AG04450 (cell line): Measurements from ENCODE around the gene ADAD2. TPM values are rescaled to one million over a fixed set of nuclear protein-coding genes. Genes with fewer than 3 reads are reported as not detected.

Source experiments
- CTCF ChIA-PET: fragments of 300-600, 350-600 bp; formaldehyde crosslinking; extraction: SDS; loops from one replicate; lab custom pipeline; 2022; ENCODE audit warnings: antibody characterized with exemption, inconsistent platforms; lab: Charles Lee
- POLR2A ChIA-PET: fragments of 350-600 bp; formaldehyde crosslinking; extraction: SDS; loops from one replicate; lab custom pipeline; 2021; ENCODE audit warnings: antibody characterized with exemption, inconsistent platforms; lab: Yijun Ruan, JAX
- DNase-seq: peaks from one replicate; pipeline ENCODE4 v3.0.0-alpha.2; 2011; ENCODE audit warnings: low read depth, low spot score
- H3K27ac ChIP-seq: one replicate; pipeline ENCODE4 v1.5.1; 2012; ENCODE audit warnings: low read depth, low read length, control low read depth
- H3K27me3 ChIP-seq: one replicate; pipeline ENCODE4 v1.6.0; 2012; ENCODE audit warnings: low read length; ENCODE audit not compliant: control insufficient read depth, insufficient read depth
- H3K4me3 ChIP-seq: 2 replicates; pipeline ENCODE4 v1.5.1; 2011; ENCODE audit warnings: mild to moderate bottlenecking, low read depth, low read length, control low read depth
- H3K9me3 ChIP-seq: 2 replicates; pipeline ENCODE4 v1.5.1; 2012; ENCODE audit warnings: low read length; ENCODE audit not compliant: control insufficient read depth, insufficient read depth
- polyA plus RNA-seq: library from polyadenylated mRNA; depleted of rRNA; stranded (reverse); fragments of >200 nt; gene quantifications from 2 replicates; pipeline ENCODE4 v1.2.3, GENCODE V29; 2011
- TF ChIP-seq, protein P1 (sequence below): IDR thresholded peaks from 2 replicates; pipeline ENCODE4 v1.5.1; 2011; ENCODE audit warnings: low read depth, low read length, control low read depth, inconsistent platforms

The ADAD2 gene
- polyA plus RNA-seq, 1 experiment: not detected

DNA sequence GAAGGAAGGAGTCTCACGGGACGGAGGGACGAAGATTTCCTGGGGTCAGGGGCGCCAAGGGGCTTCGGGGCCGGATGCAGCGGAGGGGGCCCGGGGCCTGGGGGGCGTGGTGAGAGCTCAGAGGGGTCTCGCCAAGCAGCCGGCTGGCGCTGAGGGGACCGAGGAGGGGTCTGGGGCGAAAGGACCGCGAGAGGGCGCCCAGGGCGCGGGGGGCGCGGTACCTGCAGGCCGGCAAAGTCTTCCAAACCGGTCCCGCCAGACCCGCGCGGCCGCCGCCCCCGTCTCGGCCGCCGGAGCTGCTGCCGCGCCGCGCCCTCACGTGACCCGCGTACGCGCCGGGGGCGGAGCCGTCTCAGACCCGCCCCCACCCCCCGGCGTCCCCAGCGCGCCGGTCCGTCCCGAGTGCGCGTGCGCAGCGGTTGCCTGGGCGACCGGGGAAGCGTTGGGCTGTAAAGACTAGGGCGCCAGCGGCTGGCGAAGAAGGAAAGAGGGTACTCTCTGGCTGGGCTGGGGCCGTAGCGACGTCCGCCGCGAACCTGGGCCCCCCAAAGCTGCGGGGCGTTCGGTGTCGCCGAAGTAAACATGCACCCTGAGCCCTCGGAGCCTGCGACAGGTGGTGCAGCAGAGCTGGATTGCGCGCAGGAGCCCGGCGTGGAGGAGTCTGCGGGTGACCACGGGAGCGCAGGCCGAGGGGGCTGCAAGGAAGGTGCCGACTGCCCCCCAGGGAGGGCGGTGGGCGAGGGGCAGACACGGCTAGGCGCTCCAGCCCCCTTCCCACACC is 45.9 kb upstream of the ADAD2 start, which contains the start of the genes DNAAF1 and HSDL1:
Gene DNAAF1, plus strand, starts transcription at position 450 of the 781 bp plus-strand sequence. Its CDS starts 133 bp downstream, at position 583.
Gene HSDL1, minus strand, starts transcription at position 319 of the 781 bp plus-strand sequence. CDS start 13,856 bp downstream, outside the sequence.
- Histone ChIP-seq H3K27me3 (peaks cover 7% of the 10 kb centered on the region), H3K4me3 (peak within 1 kb of the TSS; percentile 80), H3K9me3 (no peaks in the 10 kb centered on the region; the same call in 1 of the 2 replicates), H3K27ac (no peak within 1 kb of the TSS)
- DNase-seq: peak; percentile 45
- ChIA-PET CTCF (interaction anchor here (0.6 kb wide), 1 partner anchor 18 kb away, joined by 3 read pairs; no protein-coding TSS in a partner anchor), POLR2A (interaction anchor here (1.2 kb wide), 1 partner anchor 28 kb away, joined by 6 read pairs; the partner anchor contains the start of gene MBTPS1)
- TF ChIP-seq, protein P1, sequence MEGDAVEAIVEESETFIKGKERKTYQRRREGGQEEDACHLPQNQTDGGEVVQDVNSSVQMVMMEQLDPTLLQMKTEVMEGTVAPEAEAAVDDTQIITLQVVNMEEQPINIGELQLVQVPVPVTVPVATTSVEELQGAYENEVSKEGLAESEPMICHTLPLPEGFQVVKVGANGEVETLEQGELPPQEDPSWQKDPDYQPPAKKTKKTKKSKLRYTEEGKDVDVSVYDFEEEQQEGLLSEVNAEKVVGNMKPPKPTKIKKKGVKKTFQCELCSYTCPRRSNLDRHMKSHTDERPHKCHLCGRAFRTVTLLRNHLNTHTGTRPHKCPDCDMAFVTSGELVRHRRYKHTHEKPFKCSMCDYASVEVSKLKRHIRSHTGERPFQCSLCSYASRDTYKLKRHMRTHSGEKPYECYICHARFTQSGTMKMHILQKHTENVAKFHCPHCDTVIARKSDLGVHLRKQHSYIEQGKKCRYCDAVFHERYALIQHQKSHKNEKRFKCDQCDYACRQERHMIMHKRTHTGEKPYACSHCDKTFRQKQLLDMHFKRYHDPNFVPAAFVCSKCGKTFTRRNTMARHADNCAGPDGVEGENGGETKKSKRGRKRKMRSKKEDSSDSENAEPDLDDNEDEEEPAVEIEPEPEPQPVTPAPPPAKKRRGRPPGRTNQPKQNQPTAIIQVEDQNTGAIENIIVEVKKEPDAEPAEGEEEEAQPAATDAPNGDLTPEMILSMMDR: no peak

DNA sequence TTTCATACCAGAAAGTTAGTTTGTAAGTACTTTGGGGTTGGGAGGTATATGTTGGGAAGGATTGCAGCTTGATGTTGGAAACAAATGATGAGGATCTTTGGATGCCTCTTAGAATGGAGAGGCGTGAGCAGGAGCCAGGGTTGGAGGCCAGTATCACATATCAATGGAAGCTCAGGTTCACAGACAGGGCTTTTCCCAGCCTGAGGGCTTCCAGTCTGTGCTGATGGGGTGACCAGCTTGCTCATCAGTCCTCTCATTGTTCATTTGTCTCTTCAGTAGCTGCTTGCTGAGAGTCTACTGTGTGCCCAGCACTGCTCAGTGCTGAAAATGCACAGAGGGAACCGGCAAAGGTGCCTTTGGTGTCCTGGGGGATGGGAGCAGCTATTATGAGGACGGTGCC is 40.0 kb upstream of the ADAD2 start:
- Histone ChIP-seq H3K9me3 (no peaks in the 10 kb centered on the region), H3K4me3 (no peak overlapping the region), H3K27me3 (peaks cover 20% of the 10 kb centered on the region), H3K27ac (no peak overlapping the region)
- TF ChIP-seq, protein P1: no peak
- no peak for DNase-seq
- POLR2A ChIA-PET: no interaction called here
- CTCF ChIA-PET: interaction anchor here (0.8 to 0.9 kb wide), 2 partner anchors 25 to 36 kb away, joined by 3 to 4 read pairs; partner anchors contain the start of gene TAF1C

DNA sequence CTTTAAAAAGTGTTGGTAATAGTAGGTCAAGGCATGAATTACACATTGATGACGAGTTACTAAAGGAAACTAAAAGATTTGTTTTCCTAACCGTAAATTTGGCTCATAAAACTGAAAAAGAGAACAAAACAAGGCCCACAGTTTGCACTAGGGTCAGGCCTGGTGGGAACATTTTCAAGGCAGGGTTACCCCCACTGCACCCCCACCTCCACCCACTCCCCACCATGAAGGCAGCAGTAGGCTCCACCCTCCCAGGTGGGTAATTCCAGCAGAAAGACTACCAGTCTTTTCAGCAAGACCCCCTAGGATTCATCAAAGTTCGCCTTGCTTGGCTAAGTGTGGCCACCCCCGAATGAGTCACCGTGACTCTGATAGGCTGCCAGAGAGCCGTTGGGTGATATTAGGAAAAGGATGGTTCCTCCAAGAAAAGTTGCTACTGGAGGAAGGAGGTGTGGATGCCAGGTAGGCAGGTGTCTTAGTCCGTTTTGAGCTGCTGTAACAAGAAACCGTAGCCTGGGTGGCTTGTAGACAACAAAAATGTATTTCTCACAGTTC is 37.2 kb upstream of the ADAD2 start:
- Histone ChIP-seq H3K4me3 (no peak overlapping the region), H3K9me3 (no peaks in the 10 kb centered on the region; the same call in 1 of the 2 replicates), H3K27me3 (peaks cover 22% of the 10 kb centered on the region), H3K27ac (no peak overlapping the region)
- no peak for DNase-seq
- ChIA-PET POLR2A (no interaction called here), CTCF (interaction anchor here (0.9 kb wide), 1 partner anchor 10 kb away, joined by 3 read pairs; no protein-coding TSS in a partner anchor)
- TF ChIP-seq, protein P1: no peak

DNA sequence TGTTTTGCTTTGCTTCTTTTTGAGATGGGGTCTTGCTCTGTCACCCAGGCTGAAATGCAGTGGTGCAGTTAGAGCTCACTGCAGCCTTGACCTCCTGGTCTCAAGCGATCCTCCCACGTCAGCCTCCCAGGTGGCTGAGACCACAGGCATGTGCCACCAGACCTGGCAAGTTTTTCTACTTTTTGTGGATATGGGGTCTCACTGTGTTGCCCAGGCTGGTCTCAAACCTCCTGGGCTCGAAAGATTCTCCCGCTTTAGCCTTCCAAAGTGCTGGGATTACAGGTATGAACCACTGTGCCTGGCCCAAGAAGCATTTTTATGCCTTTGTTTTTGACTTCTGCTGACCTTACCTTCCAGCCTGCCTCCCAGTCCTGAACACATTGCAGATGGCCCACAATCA is 35.7 kb upstream of the ADAD2 start:
- ChIA-PET POLR2A (no interaction called here), CTCF (interaction anchor here (1.1 kb wide), 1 partner anchor 90 kb away, joined by 4 read pairs; no protein-coding TSS in a partner anchor)
- H3K27me3 ChIP-seq: peaks cover 32% of the 10 kb centered on the region

More for the DNA sequence above, 35.7 kb upstream of the ADAD2 start:
- Histone ChIP-seq H3K9me3 (no peaks in the 10 kb centered on the region; the same call in 1 of the 2 replicates), H3K4me3 (no peak overlapping the region), H3K27ac (no peak overlapping the region)
- TF ChIP-seq, protein P1: no peak
- no peak for DNase-seq
